Spleen (tissue), 7 donors: ENCODE data around the gene KDM2B.

Experiments
- CTCF ChIP-seq, 11 experiments: fragments of 200-600 bp in 7 of 11; fragments of 450-650 bp in 4 of 11; sonication (generic) in 4 of 11; IDR thresholded peaks in 8 of 11; conservative IDR thresholded peaks in 3 of 11; 1 replicate in 7 of 11; 2 replicates in 4 of 11; pipeline versions ENCODE4 v1.4.0 to v1.8.0; 2016 to 2021; ENCODE audit warnings: antibody characterized with exemption in 11 of 11, inconsistent platforms in 4 of 11, mild to moderate bottlenecking in 1 of 11
- POLR2A ChIP-seq, 3 donors: fragments of 450-650 bp; IDR thresholded peaks; one replicate each; pipeline ENCODE4 v1.5.1; 2017; ENCODE audit warnings: antibody characterized with exemption in 3 of 3, mild to moderate bottlenecking in 1 of 3
- POLR2AphosphoS5 ChIP-seq, 3 donors: sonication (generic); formaldehyde crosslinking; IDR thresholded peaks; one replicate each; pipeline ENCODE4 v1.5.1; 2017; ENCODE audit warnings: antibody characterized with exemption in 3 of 3
- donor health status: DM: no; HTN: no; CAD: no; lungs with moderate emphysema.
- donor health status: DM: no; HTN: no; CAD: no.
- donor health status: DM: no; HTN: no; CAD: no.

- TF ChIP-seq POLR2A (IDR thresholded peaks at IDR 0.05) = no peak
- no peak for TF ChIP-seq CTCF (IDR thresholded peaks at IDR 0.05 in 8 of 11, conservative IDR thresholded peaks at IDR 0.05 in 3 of 11)
- no peak for TF ChIP-seq POLR2AphosphoS5 (IDR thresholded peaks at IDR 0.05)
Observed at GRCh38 chr12:121595520-121595919, 14.7 kb upstream of the KDM2B start.
